DMS114 treated with DMSO at 0.1 percent for 48 hours (cell line): ENCODE data around the gene NPEPPS.

Experiments used
- DNase-seq: peaks from one replicate; lab custom pipeline; 2025; ENCODE audit not compliant: unreplicated experiment; lab: John Stamatoyannopoulos, UW

The NPEPPS gene

DNA sequence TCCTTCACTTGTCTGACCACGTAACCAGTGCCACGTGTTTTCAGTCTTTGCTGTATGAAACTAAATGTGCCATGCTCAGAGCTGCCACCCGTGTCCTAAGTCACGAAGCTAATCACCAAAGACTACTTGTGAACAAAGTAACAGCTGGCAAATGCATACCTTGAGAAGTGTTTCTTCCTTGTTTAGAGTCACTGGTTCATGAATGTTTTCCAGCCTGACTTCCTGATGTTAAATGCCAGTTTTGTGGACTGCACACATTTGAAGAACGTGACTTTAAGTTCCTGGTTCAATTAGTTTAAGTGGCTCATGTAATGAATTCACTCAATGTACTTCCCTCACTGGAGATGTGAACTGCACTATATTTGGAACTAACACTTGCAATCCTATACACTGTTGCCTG is 98.9 kb downstream of the NPEPPS start:
- DNase-seq = no peak

DNA sequence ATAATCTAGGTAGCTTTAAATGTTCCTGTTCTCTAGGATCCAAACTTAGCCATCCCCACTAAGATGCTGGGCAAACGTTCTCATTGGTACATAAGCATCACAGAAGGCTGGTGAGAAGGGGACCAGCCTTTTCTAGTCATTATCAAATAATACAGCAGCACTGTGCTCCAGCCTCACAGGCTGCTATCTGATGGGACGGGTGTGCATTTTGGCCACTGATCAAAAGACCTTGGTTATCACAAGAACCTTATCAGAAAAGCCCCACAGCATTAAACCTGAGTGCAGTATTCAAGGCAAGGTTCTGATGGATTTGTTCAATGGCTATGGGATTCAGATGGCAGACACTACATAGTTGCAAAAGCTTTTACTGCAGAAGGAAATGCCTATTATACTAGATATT is 99.7 kb downstream of the NPEPPS start:
- DNase-seq = no peak

- no peak for DNase-seq
Measured at GRCh38 chr17:47632991-47633390, 102.1 kb downstream of the NPEPPS start.

DNA sequence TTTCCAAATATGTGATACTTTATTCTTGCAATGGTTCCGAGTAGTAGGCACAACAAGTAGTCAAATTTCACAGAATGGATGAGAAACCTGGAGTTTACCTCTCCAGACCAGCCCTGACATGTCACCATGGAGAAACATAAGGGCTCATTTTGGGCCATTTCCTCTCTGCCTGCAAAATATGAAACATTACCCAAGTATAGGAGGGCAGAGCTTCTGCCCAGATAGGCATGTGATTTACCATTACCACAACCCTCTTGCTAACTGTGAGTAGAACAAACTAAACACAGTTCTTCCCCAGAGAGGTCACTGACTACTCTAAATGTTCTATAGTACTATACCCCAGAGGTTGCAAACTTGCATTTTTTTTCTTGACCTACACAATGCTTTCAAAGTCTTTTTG is 103.1 kb downstream of the NPEPPS start:
- no peak for DNase-seq

DNA sequence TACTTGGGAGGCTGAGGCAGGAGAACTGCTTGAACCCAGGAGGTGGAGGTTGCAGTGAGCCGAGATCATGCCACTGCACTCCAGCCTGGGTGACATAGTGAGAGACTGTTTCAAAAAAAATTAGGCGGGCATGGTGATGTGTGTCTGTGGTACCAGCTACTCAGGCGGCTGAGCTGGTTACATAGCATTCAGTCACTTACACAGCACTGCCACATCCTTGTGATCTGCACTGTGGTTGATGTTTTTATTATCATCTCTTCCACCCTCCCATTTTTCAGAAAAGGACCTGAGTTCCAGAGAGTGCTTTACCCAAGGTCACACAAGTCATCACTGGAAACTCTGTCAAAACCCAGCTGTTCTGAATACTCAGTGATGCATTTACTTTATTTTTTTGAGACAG is 104.0 kb downstream of the NPEPPS start:
- DNase-seq = no peak

DNA sequence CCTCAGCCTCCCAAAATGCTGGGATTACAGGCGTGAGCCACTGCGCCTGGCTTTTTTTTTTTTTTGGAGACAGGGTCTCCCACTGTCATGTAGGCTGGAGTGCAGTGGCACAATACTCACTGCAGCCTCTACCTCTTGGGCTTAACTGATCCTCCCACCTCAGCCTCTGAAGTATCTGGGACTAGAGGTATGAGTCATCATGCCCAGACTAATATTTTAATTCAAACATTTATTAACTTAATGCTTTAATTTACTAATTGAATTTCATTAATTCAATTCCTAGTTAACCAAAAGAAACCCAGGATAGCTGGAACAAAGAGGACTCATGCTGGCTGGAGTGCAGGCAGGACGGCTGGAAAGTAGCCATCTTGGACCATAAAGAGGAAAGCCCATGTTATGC is 104.8 kb downstream of the NPEPPS start:
- no peak for DNase-seq

- no peak for DNase-seq
Measured at GRCh38 chr17:47636273-47637030, 105.5 kb downstream of the NPEPPS start.

DNA sequence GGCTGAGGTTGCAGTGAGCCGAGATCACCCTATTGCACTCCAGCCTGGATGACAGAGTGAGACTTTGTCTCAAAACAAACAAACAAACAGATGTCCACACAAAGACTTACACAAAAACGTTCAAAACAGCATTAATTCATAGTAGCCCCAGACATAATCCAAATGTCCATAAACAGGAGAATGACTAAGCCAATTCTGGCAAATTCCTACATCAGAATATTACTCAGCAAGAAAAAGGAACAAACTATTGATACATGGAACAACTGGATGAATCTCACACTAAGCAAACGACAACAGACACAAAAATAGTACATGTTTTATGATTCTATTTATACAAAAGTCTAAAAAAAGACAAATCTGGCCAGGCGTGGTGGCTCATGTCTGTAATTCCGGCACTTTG is 108.0 kb downstream of the NPEPPS start:
- no peak for DNase-seq

- no peak for DNase-seq
Measured at GRCh38 chr17:47640076-47640475, 109.2 kb downstream of the NPEPPS start.

GRCh38 chr17:47641202-47641601 is 110.3 kb downstream of the NPEPPS start:
- DNase-seq = no peak

DNA sequence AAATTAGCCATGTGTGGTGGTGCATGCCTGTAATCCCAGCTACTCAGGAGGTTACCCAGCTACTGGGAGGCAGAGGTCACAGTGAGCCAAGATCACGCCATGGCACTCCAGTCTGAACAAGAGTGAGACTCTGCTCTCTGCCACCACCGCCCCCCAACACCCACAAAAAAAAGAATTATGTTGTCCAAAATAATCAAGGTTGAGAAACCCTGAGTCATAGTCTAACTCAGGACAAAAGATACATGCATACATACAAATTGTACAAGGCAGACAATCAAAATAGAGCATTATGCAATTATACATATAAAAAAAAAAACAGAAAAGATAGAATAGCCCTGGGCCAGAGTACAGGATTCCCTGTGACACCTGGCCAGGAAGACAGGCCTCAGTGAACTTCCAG is 112.2 kb downstream of the NPEPPS start:
- no peak for DNase-seq

DNA sequence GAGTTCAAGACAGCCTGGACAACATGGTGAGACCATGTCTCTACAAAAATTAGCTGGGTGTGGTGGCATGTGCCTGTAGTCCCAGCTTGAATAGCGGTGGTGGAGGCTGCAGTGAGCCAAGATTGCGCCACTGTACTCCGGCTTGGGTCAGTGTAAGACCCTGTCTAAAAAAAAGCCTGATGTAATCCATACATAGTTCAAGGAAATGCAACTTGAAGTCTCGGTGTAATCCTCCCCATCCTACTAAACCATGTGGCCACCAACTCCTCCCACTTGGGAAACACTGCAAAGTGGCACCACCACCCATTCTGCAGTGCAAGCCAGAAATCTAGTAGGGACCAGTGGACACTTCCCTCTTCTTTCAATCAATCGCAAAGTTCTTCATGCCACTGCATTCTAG is 113.4 kb downstream of the NPEPPS start:
- DNase-seq = no peak

- DNase-seq = peak; percentile 98
Measured at GRCh38 chr17:47649153-47649971, 118.5 kb downstream of the NPEPPS start, which contains the start of gene KPNB1. Gene KPNB1, plus strand, starts transcription at chr17:47649919. Its CDS starts 326 bp downstream, at chr17:47650245.

GRCh38 chr17:47649972-47650524 is 119.1 kb downstream of the NPEPPS start:
- DNase-seq = no peak

DNA sequence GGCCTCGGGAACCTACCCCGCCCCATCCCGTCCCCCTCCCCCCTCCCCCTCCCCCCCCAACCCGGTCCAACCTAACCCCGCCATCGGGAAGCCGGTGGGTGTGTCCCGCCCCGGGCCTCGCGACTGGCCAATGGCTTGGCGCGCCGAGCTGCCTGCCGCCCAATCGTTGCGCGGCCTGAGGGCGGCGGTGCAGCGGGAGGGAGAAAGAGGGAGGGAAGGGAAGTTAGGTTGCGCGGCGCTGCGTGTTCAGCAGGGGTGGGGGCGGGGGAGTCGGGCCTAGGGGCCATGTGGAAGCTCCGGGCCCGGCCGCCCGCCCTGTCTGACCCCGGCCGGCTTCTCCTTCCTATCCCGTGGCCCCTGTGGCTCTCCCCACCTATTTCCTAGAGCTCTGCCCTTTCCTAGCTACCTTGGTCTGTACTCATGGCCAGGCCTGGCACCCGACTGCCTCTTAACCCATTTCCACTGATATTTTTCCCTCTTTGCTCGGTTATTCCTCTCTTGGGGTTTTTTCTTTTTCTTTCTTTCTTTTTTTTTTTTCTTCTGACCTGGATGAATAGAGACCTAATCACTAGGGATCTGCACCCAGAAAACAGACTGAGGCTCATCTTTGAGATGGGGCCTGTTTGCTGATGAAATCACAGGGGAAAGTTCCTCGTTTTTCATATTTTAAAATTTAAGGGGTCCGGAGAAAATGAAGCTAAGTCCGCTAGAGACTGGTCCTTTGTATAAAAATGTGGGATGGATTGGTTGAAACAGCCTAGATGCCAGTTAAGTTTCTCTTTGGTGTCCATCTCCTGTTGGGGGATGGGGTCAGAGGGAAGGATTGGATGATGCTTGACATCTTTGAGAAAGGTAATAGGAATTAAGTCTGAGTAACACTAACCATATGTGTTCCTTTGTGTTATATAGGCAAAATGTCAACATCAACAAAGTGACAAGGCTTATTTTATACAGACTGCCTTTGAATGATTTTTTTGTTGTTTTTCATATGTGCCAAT is 119.9 kb downstream of the NPEPPS start:
- peak; percentile 91 for DNase-seq

GRCh38 chr17:47651704-47652103 is 120.8 kb downstream of the NPEPPS start:
- DNase-seq = no peak

- DNase-seq = no peak
Measured at GRCh38 chr17:47652570-47652969, 121.7 kb downstream of the NPEPPS start.

- DNase-seq = no peak
Measured at GRCh38 chr17:47653442-47653841, 122.5 kb downstream of the NPEPPS start.

GRCh38 chr17:47654991-47655390 is 124.1 kb downstream of the NPEPPS start:
- DNase-seq = no peak

GRCh38 chr17:47660064-47660492 is 129.2 kb downstream of the NPEPPS start:
- no peak for DNase-seq
